OCI-LY7 (cell line): ENCODE measurements around the gene SAXO2. TPM values are rescaled to one million over a fixed set of nuclear protein-coding genes. Genes with fewer than 3 reads are reported as not detected.
"Not testable (repeated sequence)": the region's sequence is repeated elsewhere in the genome, so short reads cannot be mapped to it uniquely, and the experiment has no call there.

Experiments
- BruUV-seq: library from RNA; stranded (reverse); fragments of 400-500 nt; replicated peaks from 2 replicates; lab custom pipeline; 2021; lab: Mats Ljungman, UMichigan
- CTCF ChIA-PET: fragments of 300-600 bp; sonication (Branson Sonifier 250); formaldehyde crosslinking; loops from one replicate; lab custom pipeline; 2022; ENCODE audit warnings: antibody characterized with exemption; ENCODE audit not compliant: unreplicated experiment; lab: Charles Lee
- POLR2A ChIA-PET: fragments of 300-600 bp; sonication (Branson Sonifier 250); formaldehyde crosslinking; loops from one replicate; lab custom pipeline; 2022; ENCODE audit warnings: antibody characterized with exemption; lab: Charles Lee
- DNase-seq: peaks from one replicate; pipeline ENCODE4 v3.0.0-alpha.2; 2015; ENCODE audit warnings: low spot score
- H2AFZ ChIP-seq: fragments of 200-600 bp; sonication (generic), shearing (Covaris generic); 2 replicates; pipeline ENCODE4 v1.6.1; 2014; ENCODE audit warnings: mild to moderate bottlenecking, antibody characterized with exemption, low read length, moderate library complexity
- H3K27ac ChIP-seq: fragments of 200-600 bp; sonication (generic); 2 replicates; pipeline ENCODE4 v1.5.1; 2014; ENCODE audit warnings: mixed run types, low read depth, mild to moderate bottlenecking, moderate library complexity, low read length, inconsistent platforms; ENCODE audit not compliant: poor library complexity, severe bottlenecking
- H3K36me3 ChIP-seq: fragments of 200-600 bp; sonication (generic); 2 replicates; pipeline ENCODE4 v1.6.1; 2014; ENCODE audit warnings: mild to moderate bottlenecking, antibody characterized with exemption, low read length, moderate library complexity, mixed read lengths; ENCODE audit not compliant: insufficient read depth
- H3K4me1 ChIP-seq: fragments of 200-600 bp; sonication (generic); 2 replicates; pipeline ENCODE4 v1.5.1; 2014; ENCODE audit warnings: mild to moderate bottlenecking, low read length; ENCODE audit not compliant: insufficient read depth, poor library complexity, severe bottlenecking
- H3K4me2 ChIP-seq: fragments of 200-600 bp; sonication (generic); 2 replicates; pipeline ENCODE4 v1.6.1; 2014; ENCODE audit warnings: mild to moderate bottlenecking, low read length
- H3K4me3 ChIP-seq: fragments of 200-600 bp; sonication (generic); 2 replicates; pipeline ENCODE4 v1.5.1; 2014; ENCODE audit warnings: mild to moderate bottlenecking, low read depth, low read length; ENCODE audit not compliant: poor library complexity, severe bottlenecking
- H3K79me2 ChIP-seq: fragments of 200-600 bp; sonication (generic); 2 replicates; pipeline ENCODE4 v1.6.1; 2016; ENCODE audit warnings: low read depth, mild to moderate bottlenecking, low read length, moderate library complexity, mixed read lengths; ENCODE audit not compliant: insufficient read depth
- H3K9me2 ChIP-seq: fragments of 200-600 bp; sonication (generic); 2 replicates; pipeline ENCODE4 v1.6.1; 2016; ENCODE audit warnings: mild to moderate bottlenecking, low read length, mixed read lengths; ENCODE audit not compliant: insufficient read depth
- H3K9me3 ChIP-seq: fragments of 200-600 bp; sonication (generic); 2 replicates; pipeline ENCODE4 v1.6.1; 2014; ENCODE audit warnings: mild to moderate bottlenecking, mixed run types, low read length, mixed read lengths
- H4K20me1 ChIP-seq: fragments of 200-600 bp; sonication (generic); 2 replicates; pipeline ENCODE4 v1.6.1; 2014; ENCODE audit warnings: mild to moderate bottlenecking, antibody characterized with exemption, low read length, moderate library complexity, mixed read lengths; ENCODE audit not compliant: insufficient read depth
- EZH2phosphoT487 ChIP-seq: fragments of 200-600 bp; sonication (generic); IDR thresholded peaks from 2 replicates; pipeline ENCODE4 v1.6.1; 2018; ENCODE audit warnings: low read depth, borderline replicate concordance, mild to moderate bottlenecking, mixed run types, antibody characterized with exemption, low read length, moderate library complexity, mixed read lengths
- intact Hi-C: fragments of 100-400 bp; cut with micrococcal nuclease; formaldehyde crosslinking; loops from one replicate; pipeline ENCODE4 v1.10.0; 2022; ENCODE audit not compliant: unreplicated experiment
- total RNA-seq, 2 experiments: library from RNA; depleted of rRNA in 1 of 2; stranded (reverse); fragments of >200 nt in 1 of 2; shearing (Covaris generic) in 1 of 2; gene quantifications; 2 replicates each; pipeline ENCODE4 v1.2.3, GENCODE V29; 2014 to 2022
- TF ChIP-seq, protein P1 (sequence below): fragments of 200-600 bp; sonication (generic); conservative IDR thresholded peaks from 2 replicates; pipeline ENCODE4 v1.5.1; 2014; ENCODE audit warnings: mild to moderate bottlenecking, antibody characterized with exemption, low read length, moderate library complexity, mixed read lengths

SAXO2 gene
- total RNA-seq, 2 experiments from 2014 or later: 1.9 to 6.5 TPM

DNA sequence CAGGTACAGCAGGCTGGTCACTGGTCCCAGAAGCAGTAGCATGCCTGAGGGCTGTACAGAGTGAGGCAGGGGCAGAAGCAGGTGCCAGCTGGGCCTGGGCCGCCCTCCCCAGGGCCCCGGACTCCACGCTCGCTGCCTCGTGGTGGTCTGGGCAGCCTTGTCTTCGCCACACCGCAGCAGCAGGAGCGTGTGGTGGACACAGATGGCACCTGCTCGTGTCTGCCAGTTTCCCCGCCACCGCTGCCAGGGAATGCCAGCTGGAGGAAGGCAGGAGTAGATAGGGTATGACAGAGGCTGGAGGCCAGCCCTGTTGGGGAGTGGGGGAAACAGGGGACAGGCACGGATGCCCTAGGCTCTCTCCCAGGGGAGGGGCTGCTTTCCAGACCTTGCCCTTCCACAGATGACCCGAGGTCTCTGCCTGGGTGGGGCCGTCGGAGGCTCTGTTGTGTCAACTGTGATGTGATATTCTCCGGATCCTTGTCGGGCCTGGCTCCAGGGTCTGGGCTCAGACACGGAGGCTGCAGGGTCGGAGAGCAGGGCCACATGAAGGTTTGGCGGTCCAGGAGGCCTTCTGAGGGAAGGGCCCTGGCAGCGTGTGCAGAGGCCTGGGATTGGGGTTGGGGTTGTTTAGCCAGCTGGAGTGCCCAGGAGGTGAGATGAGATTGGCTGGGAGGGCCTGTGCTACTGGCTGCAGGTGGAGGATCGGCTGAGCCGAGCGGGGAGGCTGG, 53.1 kb downstream of the SAXO2 start:
- H3K4me2 ChIP-seq: no peak overlapping the region
- intact Hi-C loops: no loop called here
- H3K36me3 ChIP-seq: no peaks in the 10 kb centered on the region
- no peaks in the 10 kb centered on the region for H3K79me2 ChIP-seq
- POLR2A ChIA-PET: no interaction called here
- H3K4me3 ChIP-seq: no peak overlapping the region
- no peak for DNase-seq
- CTCF ChIA-PET: no interaction called here
- H2AFZ ChIP-seq: no peak overlapping the region
- no peaks in the 10 kb centered on the region for H3K9me2 ChIP-seq
- H3K9me3 ChIP-seq: no peaks in the 10 kb centered on the region
- H4K20me1 ChIP-seq: no peaks in the 10 kb centered on the region
- H3K4me1 ChIP-seq: no peaks in the 10 kb centered on the region
- TF ChIP-seq, protein P1, sequence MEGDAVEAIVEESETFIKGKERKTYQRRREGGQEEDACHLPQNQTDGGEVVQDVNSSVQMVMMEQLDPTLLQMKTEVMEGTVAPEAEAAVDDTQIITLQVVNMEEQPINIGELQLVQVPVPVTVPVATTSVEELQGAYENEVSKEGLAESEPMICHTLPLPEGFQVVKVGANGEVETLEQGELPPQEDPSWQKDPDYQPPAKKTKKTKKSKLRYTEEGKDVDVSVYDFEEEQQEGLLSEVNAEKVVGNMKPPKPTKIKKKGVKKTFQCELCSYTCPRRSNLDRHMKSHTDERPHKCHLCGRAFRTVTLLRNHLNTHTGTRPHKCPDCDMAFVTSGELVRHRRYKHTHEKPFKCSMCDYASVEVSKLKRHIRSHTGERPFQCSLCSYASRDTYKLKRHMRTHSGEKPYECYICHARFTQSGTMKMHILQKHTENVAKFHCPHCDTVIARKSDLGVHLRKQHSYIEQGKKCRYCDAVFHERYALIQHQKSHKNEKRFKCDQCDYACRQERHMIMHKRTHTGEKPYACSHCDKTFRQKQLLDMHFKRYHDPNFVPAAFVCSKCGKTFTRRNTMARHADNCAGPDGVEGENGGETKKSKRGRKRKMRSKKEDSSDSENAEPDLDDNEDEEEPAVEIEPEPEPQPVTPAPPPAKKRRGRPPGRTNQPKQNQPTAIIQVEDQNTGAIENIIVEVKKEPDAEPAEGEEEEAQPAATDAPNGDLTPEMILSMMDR: no peak
- no peak for TF ChIP-seq EZH2phosphoT487
- BruUV-seq: no TSS peak
- no peak overlapping the region for H3K27ac ChIP-seq

DNA sequence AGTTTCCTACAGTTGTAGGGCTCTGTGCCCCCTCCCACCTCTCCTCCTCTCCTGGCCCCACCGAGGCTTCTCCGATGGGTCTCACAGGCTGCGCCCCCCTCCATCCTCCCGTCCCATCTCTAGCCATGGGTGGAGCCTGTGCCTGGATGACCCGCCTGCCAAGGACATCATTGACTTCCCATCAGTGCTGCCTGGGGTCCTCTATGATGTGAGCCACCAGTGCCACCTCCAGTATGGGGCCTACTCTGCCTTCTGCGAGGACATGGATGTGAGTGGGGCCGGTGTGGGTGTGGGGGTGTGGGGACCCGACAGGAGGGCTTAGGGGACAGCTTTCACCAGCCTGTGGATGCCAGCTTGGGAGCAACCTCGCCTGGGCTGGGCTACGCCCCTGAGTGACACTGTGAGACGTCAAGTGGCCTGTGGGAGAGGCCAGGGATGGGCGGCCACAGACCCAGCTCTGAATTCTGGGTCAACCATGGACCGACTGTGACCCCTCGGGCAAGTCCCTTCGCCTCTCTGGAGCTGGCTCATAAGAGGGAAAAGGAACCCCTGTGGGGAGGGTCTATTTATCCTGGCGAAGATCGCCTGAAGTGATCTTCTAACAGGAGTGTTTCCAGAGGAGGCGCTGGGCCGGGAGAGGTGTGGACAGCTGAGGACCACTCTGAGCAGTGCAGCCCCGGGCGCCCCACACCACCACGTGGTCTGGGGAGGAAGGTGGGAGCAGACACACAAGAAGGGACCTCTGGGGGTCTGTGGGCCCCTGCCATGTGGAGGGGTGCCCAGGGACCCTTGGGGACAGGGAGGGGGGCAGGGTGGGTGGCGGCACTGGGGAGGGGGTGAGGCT, 53.9 kb downstream of the SAXO2 start:
- POLR2A ChIA-PET, H3K4me2 ChIP-seq, H3K27ac ChIP-seq, H3K36me3 ChIP-seq, CTCF ChIA-PET, H3K79me2 ChIP-seq, H3K4me1 ChIP-seq, H4K20me1 ChIP-seq, DNase-seq, H3K9me3 ChIP-seq, intact Hi-C loops, H3K9me2 ChIP-seq, H3K4me3 ChIP-seq, BruUV-seq, H2AFZ ChIP-seq: not testable (repeated sequence)

DNA sequence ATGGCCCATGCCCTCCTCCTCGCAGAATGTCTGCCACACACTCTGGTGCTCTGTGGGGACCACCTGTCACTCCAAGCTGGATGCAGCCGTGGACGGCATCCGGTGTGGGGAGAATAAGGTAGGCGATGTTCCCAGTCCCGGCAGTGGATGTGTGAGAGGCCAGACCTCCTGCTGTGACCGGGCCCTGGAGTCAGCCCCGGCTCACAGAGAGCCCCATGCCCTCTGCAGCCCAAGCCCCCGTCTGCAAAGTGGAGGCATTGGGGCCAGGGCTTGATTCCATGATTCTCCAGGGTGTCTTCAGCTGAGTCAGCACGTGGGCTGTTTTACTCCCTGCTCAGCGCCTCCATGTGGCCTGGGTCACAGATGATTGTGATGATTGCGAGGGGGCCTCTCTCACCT, 54.5 kb downstream of the SAXO2 start:
- H2AFZ ChIP-seq: no peak overlapping the region
- ChIA-PET POLR2A (no interaction called here), CTCF (no interaction called here)
- H3K27ac ChIP-seq: no peak overlapping the region
- intact Hi-C loops: no loop called here
- TF ChIP-seq EZH2phosphoT487: no peak
- TF ChIP-seq, protein P1: no peak
- no peaks in the 10 kb centered on the region for H3K9me2 ChIP-seq
- no peaks in the 10 kb centered on the region for H3K9me3 ChIP-seq
- no peak for DNase-seq
- no peak overlapping the region for H3K4me2 ChIP-seq
- no peaks in the 10 kb centered on the region for H3K79me2 ChIP-seq
- no peak overlapping the region for H3K4me3 ChIP-seq
- BruUV-seq: no TSS peak
- no peaks in the 10 kb centered on the region for H3K4me1 ChIP-seq
- no peaks in the 10 kb centered on the region for H4K20me1 ChIP-seq
- H3K36me3 ChIP-seq: no peaks in the 10 kb centered on the region

DNA sequence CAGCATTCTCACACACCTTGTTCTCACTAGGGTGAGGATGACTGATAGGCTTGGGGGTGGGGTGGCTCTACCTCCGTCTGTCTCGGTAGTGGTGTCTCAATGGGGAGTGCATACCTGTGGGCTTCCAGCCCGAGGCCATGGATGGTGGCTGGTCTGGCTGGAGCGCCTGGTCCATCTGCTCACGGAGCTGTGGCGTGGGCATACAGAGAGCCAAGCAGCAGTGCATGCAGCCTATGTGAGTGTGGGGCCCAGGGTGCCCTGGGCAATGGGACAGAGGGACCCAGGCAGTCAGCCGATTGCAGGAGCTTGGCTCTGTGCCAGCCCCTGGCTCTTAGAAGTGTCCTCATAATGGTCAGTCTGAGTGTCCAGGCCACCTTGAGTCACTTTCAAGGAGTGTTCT, 54.9 kb downstream of the SAXO2 start:
- CTCF ChIA-PET, H3K79me2 ChIP-seq, H3K4me3 ChIP-seq, POLR2A ChIA-PET, H4K20me1 ChIP-seq, H3K9me2 ChIP-seq, H3K9me3 ChIP-seq, H3K4me1 ChIP-seq, H3K36me3 ChIP-seq, H2AFZ ChIP-seq, DNase-seq, H3K27ac ChIP-seq, intact Hi-C loops, H3K4me2 ChIP-seq, BruUV-seq: not testable (repeated sequence)

DNA sequence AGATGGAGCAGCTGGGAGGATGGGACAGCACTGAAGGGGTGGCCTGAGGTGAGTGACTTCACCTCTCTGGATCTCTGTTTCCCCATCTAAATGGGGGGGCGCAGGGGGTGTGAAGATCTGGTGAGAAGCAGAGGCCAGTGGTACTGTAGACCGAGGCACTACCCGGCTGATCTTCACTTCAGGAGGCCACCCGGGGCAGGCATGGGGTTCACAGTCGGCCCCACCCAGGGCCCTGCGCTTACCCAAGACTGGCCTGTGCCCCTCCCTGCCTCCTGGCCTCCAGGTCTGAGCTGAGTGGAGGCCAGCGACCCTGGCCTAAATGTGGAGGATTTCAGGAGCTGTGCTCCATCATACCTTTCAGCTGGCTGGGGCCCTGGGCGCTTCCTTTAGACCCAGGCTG, 55.7 kb downstream of the SAXO2 start:
- H3K27ac ChIP-seq, BruUV-seq, H3K9me3 ChIP-seq, H3K4me1 ChIP-seq, H3K36me3 ChIP-seq, intact Hi-C loops, POLR2A ChIA-PET, H3K79me2 ChIP-seq, H4K20me1 ChIP-seq, H3K4me3 ChIP-seq, DNase-seq, H3K9me2 ChIP-seq, H2AFZ ChIP-seq, H3K4me2 ChIP-seq, CTCF ChIA-PET: not testable (repeated sequence)
